Ovary (tissue), 9 donors: ENCODE results near the gene MIPEP. TPM values are rescaled to one million over a fixed set of nuclear protein-coding genes. Genes with fewer than 3 reads are reported as not detected.

Experiments
- DNase-seq, 5 donors: peaks; one replicate each; pipeline ENCODE4 v3.0.0-alpha.2; 2019 to 2020
- H3K27ac ChIP-seq, 2 donors: fragments of 200-600 bp; one replicate each; pipeline versions ENCODE4 v1.5.1 to v1.8.0; 2019 to 2022
- H3K27me3 ChIP-seq: fragments of 200-600 bp; one replicate; pipeline ENCODE4 v1.8.0; 2022
- H3K36me3 ChIP-seq: fragments of 200-600 bp; sonication (generic); one replicate; pipeline ENCODE4 v1.5.1; 2019
- H3K4me1 ChIP-seq: one replicate; pipeline ENCODE4 v1.8.1; 2013; ENCODE audit warnings: mild to moderate bottlenecking, moderate library complexity; ENCODE audit not compliant: insufficient read depth
- H3K4me3 ChIP-seq: fragments of 200-600 bp; sonication (generic); one replicate; pipeline ENCODE4 v1.5.1; 2017
- H3K9me3 ChIP-seq, 2 donors: fragments of 200-600 bp in 1 of 2; sonication (generic) in 1 of 2; one replicate each; pipeline versions ENCODE4 v1.5.1 to v1.8.1; 2013 to 2019; ENCODE audit warnings: mild to moderate bottlenecking in 1 of 2, moderate library complexity in 1 of 2
- CTCF ChIP-seq, 3 donors: fragments of 450-650 bp in 2 of 3; fragments of 200-600 bp in 1 of 3; IDR thresholded peaks; one replicate each; pipeline versions ENCODE4 v1.5.1 to v1.8.0; 2016 to 2022; ENCODE audit warnings: antibody characterized with exemption in 3 of 3, mild to moderate bottlenecking in 1 of 3
- EP300 ChIP-seq: sonication (generic); formaldehyde crosslinking; IDR thresholded peaks from one replicate; pipeline ENCODE4 v1.6.1; 2017; ENCODE audit warnings: antibody characterized with exemption
- POLR2A ChIP-seq: fragments of 450-650 bp; IDR thresholded peaks from one replicate; pipeline ENCODE4 v1.6.1; 2017; ENCODE audit warnings: antibody characterized with exemption, mild to moderate bottlenecking, moderate library complexity
- WGBS, 3 donors: extraction: QIAGEN DNeasy Blood & Tissue Kit in 1 of 3; methylation state at CpG; one replicate each; pipeline versions ENCODE4 v1.1.5 to v1.1.7; 2013 to 2017; 5-methylcytosine and 5-hydroxymethylcytosine counted together
- intact Hi-C, 4 donors: fragments of 100-400 bp; cut with DNase I; formaldehyde crosslinking; loops; one replicate each; pipeline versions ENCODE4 v1.11.0 to v1.15.1; 2022 to 2023
- polyA plus RNA-seq, 2 donors: library from polyadenylated mRNA; stranded (reverse); fragments of 200-250 nt in 1 of 2; fragments of 350-450 nt in 1 of 2; fragmentation: Illumina TruSeq in 1 of 2; extraction: RNeasy Lipid Tissue Mini Kit (QIAGEN cat#74804) in 1 of 2; gene quantifications; one replicate each; pipeline ENCODE4 v1.2.3, GENCODE V29; 2013 to 2014
- total RNA-seq, 7 donors: library from RNA; depleted of rRNA in 2 of 7; stranded (reverse); fragments of >200 nt in 2 of 7; fragmentation: NEBNext Ultra II Directional in 3 of 7; extraction: Animal tissue kit (Norgen Biotek cat#: 25700) in 3 of 7; gene quantifications; one replicate each; pipeline versions ENCODE4 v1.1.0 to v1.2.4, GENCODE V29; 2016 to 2023
- donor health status: DM: no; HTN: no; CAD: no; lungs with moderate emphysema.
- donor health status: DM: no; HTN: no; CAD: no.
- donor health status: Bipolar disorder and iron deficiency.
- donor health status: DM: yes; HTN: yes; CAD: no.
- donor health status: DM: no; HTN: no; CAD: no.
- donor health status: DM: yes; HTN: yes; CAD: no.

The MIPEP gene
- total and polyA plus RNA-seq, 9 donors, result 7.1 to 18.8 (median 12.9) TPM

DNA sequence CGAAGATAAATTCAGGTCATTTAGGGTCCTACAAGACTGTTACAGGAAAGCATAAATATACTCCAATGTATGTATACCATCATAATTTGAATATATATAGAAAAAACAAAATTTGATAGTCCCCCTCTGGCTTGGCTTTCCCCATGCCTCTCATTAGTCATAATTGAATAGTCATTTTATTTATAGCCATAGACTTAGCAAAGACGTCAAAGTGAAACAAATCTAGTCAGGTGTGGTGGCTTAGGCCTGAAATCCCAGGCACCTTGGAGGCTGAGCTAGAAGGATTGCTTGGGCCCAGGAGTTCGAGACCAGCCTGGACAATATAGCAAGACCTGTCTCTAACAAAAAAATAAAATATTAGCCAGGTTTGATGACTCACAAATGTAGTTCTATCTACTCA is 177.8 kb downstream of the MIPEP start:
- Histone ChIP-seq H3K4me1 (no peaks in the 10 kb centered on the region), H3K27ac (no peak overlapping the region), H3K4me3 (no peak overlapping the region), H3K27me3 (no peaks in the 10 kb centered on the region), H3K9me3 (no peaks in the 10 kb centered on the region), H3K36me3 (no peaks in the 10 kb centered on the region)
- intact Hi-C loops, result loop anchor here in 1 of 4 donors (10.0 kb wide), 1 partner anchor 153 kb away; no protein-coding TSS in a partner anchor
- WGBS, 3 donors, result 92 to 94% (median 93%) methylated on average over 3 of the region's 3 CpGs
- TF ChIP-seq POLR2A (no peak), EP300 (no peak), CTCF (IDR thresholded peaks at IDR 0.05) (no peak)
- DNase-seq, result no peak

- no peak for TF ChIP-seq EP300
- TF ChIP-seq POLR2A, result no peak
- TF ChIP-seq CTCF (IDR thresholded peaks at IDR 0.05), result no peak
- WGBS, 3 donors, result 87 to 95% (median 88%) methylated on average over 1 of the region's 1 CpG
- H3K4me1 ChIP-seq, result no peaks in the 10 kb centered on the region
Observed at GRCh38 chr13:23710366-23710765, 178.8 kb downstream of the MIPEP start.

GRCh38 chr13:23709536-23709935 is 179.7 kb downstream of the MIPEP start:
- intact Hi-C loops, result no loop called here
- Histone ChIP-seq H3K36me3 (no peaks in the 10 kb centered on the region), H3K4me3 (no peak overlapping the region), H3K27me3 (no peaks in the 10 kb centered on the region), H3K27ac (no peak overlapping the region), H3K4me1 (no peaks in the 10 kb centered on the region), H3K9me3 (no peaks in the 10 kb centered on the region)
- no peak for TF ChIP-seq CTCF (IDR thresholded peaks at IDR 0.05)
- no peak for TF ChIP-seq POLR2A
- no peak for TF ChIP-seq EP300
- DNase-seq, result no peak
- WGBS, 3 donors, result 83 to 92% (median 88%) methylated on average over 1 of the region's 1 CpG

More at GRCh38 chr13:23710366-23710765, 178.8 kb downstream of the MIPEP start:
- H3K27ac ChIP-seq, result no peak overlapping the region
- H3K4me3 ChIP-seq, result no peak overlapping the region
- no peak for DNase-seq
- H3K36me3 ChIP-seq, result no peaks in the 10 kb centered on the region
- intact Hi-C loops, result loop anchor here in 1 of 4 donors (10.0 kb wide), 1 partner anchor 154 kb away; no protein-coding TSS in a partner anchor
- H3K9me3 ChIP-seq, result no peaks in the 10 kb centered on the region
- no peaks in the 10 kb centered on the region for H3K27me3 ChIP-seq

GRCh38 chr13:23707674-23708073 is 181.5 kb downstream of the MIPEP start:
- Histone ChIP-seq H3K27me3 (no peaks in the 10 kb centered on the region), H3K9me3 (no peaks in the 10 kb centered on the region), H3K36me3 (no peaks in the 10 kb centered on the region), H3K4me1 (no peaks in the 10 kb centered on the region), H3K4me3 (no peak overlapping the region), H3K27ac (no peak overlapping the region)
- 88 to 99% (median 95%) methylated on average over 3 of the region's 3 CpGs for WGBS, 3 donors
- TF ChIP-seq POLR2A, result no peak
- TF ChIP-seq CTCF (IDR thresholded peaks at IDR 0.05), result no peak
- TF ChIP-seq EP300, result no peak
- intact Hi-C loops, result no loop called here
- DNase-seq, result no peak
